HepG2 (cell line): ENCODE data around the gene GMPR. TPM values are rescaled to one million over a fixed set of nuclear protein-coding genes. Genes with fewer than 3 reads are reported as not detected.

Experiments
- ATAC-seq: fragments of 200-7000 bp; cut with Tn5 transposase; 3 replicates; pipeline ENCODE4 v1.9.1; 2020; ENCODE audit warnings: mild to moderate bottlenecking, moderate library complexity
- BruUV-seq: library from RNA; stranded (reverse); fragments of 400-500 nt; replicated peaks from 2 replicates; lab custom pipeline; 2021; lab: Mats Ljungman, UMichigan
- CTCF ChIA-PET: fragments of 300-600 bp; formaldehyde crosslinking; extraction: SDS; loops from one replicate; lab custom pipeline; 2021; ENCODE audit warnings: low total read pairs, inconsistent platforms, low intra/inter-chr PET ratio; lab: Yijun Ruan, JAX
- POLR2A ChIA-PET: fragments of 350-600 bp; sonication (Branson Sonifier 250); formaldehyde crosslinking; loops from one replicate; lab custom pipeline; 2020; ENCODE audit warnings: antibody characterized with exemption, inconsistent platforms; lab: Yijun Ruan, JAX
- DNase-seq: peaks from one replicate; pipeline ENCODE4 v3.0.0-alpha.2; 2015; ENCODE audit warnings: low spot score
- FAIRE-seq: peaks from 3 replicates; lab custom pipeline; 2011; peaks lifted over from hg19 to GRCh38; lab: Jason Lieb, UNC
- H2AFZ ChIP-seq: one replicate; pipeline ENCODE4 v1.6.1; 2011; ENCODE audit warnings: low read length, inconsistent platforms
- H3K27ac ChIP-seq: fragments of 300-600 bp; 3 replicates; pipeline ENCODE4 v1.8.0; 2011; ENCODE audit warnings: mixed run types, mild to moderate bottlenecking, mixed read lengths, low read length, inconsistent platforms; ENCODE audit not compliant: insufficient read depth; ENCODE audit errors: extremely low read length
- H3K27me3 ChIP-seq, 2 experiments: fragments of 200-600 bp in 1 of 2; 2 replicates in 1 of 2; 3 replicates in 1 of 2; pipeline versions ENCODE4 v1.6.0 to v1.8.0; 2011; ENCODE audit warnings: low read length in 2 of 2, mild to moderate bottlenecking in 2 of 2, moderate library complexity in 2 of 2, inconsistent platforms in 1 of 2; ENCODE audit not compliant: insufficient read depth in 2 of 2, control insufficient read depth in 1 of 2
- H3K36me3 ChIP-seq, 2 experiments: fragments of 200-600 bp in 1 of 2; replicated peaks in 1 of 2; 2 replicates in 1 of 2; 3 replicates in 1 of 2; pipeline versions ENCODE4 v1.5.1 to v1.8.0; 2011; ENCODE audit warnings: low read length in 2 of 2, inconsistent platforms in 1 of 2; ENCODE audit not compliant: insufficient read depth in 2 of 2, control insufficient read depth in 1 of 2
- H3K4me1 ChIP-seq: 2 replicates; pipeline ENCODE4 v1.5.1; 2012; ENCODE audit warnings: low read length, inconsistent platforms; ENCODE audit not compliant: insufficient read depth
- H3K4me2 ChIP-seq: 2 replicates; pipeline ENCODE4 v1.6.0; 2011; ENCODE audit warnings: low read depth, low read length, inconsistent platforms
- H3K4me3 ChIP-seq, 3 experiments: fragments of 200-600 bp in 1 of 3; sonication (generic), shearing (Covaris generic) in 1 of 3; replicated peaks in 1 of 3; 2 replicates each; pipeline ENCODE4 v1.5.1; 2011 to 2016; ENCODE audit warnings: low read length in 3 of 3, inconsistent platforms in 2 of 3, low read depth in 2 of 3, mild to moderate bottlenecking in 2 of 3, control low read depth in 1 of 3, mixed read lengths in 1 of 3; ENCODE audit not compliant: insufficient read depth in 1 of 3
- H3K79me2 ChIP-seq: one replicate; pipeline ENCODE4 v1.6.1; 2011; ENCODE audit warnings: low read length, inconsistent platforms; ENCODE audit not compliant: insufficient read depth
- H3K9ac ChIP-seq: 2 replicates; pipeline ENCODE4 v1.6.0; 2011; ENCODE audit warnings: mild to moderate bottlenecking, low read depth, low read length, inconsistent platforms; ENCODE audit not compliant: insufficient read depth
- H3K9me3 ChIP-seq: 2 replicates; pipeline ENCODE4 v1.5.1; 2012; ENCODE audit warnings: mild to moderate bottlenecking, low read length
- H4K20me1 ChIP-seq: 2 replicates; pipeline ENCODE4 v1.6.0; 2011; ENCODE audit warnings: inconsistent platforms, mild to moderate bottlenecking, low read length, moderate library complexity; ENCODE audit not compliant: insufficient read depth
- GATAD1 ChIP-seq: IDR thresholded peaks from 2 replicates; pipeline ENCODE4 v1.6.1; 2016; ENCODE audit warnings: missing genetic modification reagents, missing compliant biosample characterization
- HMG20A ChIP-seq: IDR thresholded peaks from 2 replicates; pipeline ENCODE4 v1.6.1; 2016; ENCODE audit warnings: borderline replicate concordance
- KDM4B ChIP-seq: sonication (generic); formaldehyde crosslinking; IDR thresholded peaks from 2 replicates; pipeline ENCODE4 v1.4.0; 2020; ENCODE audit warnings: missing genetic modification reagents
- KMT2B ChIP-seq: IDR thresholded peaks from 2 replicates; pipeline ENCODE4 v1.6.1; 2016; ENCODE audit warnings: missing genetic modification reagents, missing compliant biosample characterization
- NFIB ChIP-seq: sonication (generic); formaldehyde crosslinking; IDR thresholded peaks from 2 replicates; pipeline ENCODE4 v1.9.0; 2021; ENCODE audit warnings: missing genetic modification reagents, mild to moderate bottlenecking, borderline replicate concordance
- RELA ChIP-seq: sonication (generic); formaldehyde crosslinking; IDR thresholded peaks from 2 replicates; pipeline ENCODE4 v1.4.0; 2020; ENCODE audit warnings: missing genetic modification reagents
- SMARCC2 ChIP-seq: fragments of 450-650 bp; IDR thresholded peaks from 2 replicates; pipeline ENCODE4 v1.6.1; 2017; ENCODE audit warnings: antibody characterized with exemption, mild to moderate bottlenecking
- ZEB1 ChIP-seq: IDR thresholded peaks from 2 replicates; pipeline ENCODE4 v1.6.1; 2012; ENCODE audit warnings: mild to moderate bottlenecking, low read depth, inconsistent platforms; ENCODE audit not compliant: insufficient replicate concordance
- ZFP1 ChIP-seq: IDR thresholded peaks from 2 replicates; pipeline ENCODE4 v1.6.1; 2016
- ZFP36 ChIP-seq: fragments of 150-350 bp; IDR thresholded peaks from 2 replicates; pipeline ENCODE4 v1.6.1; 2018; ENCODE audit warnings: borderline replicate concordance, low read length, low read depth; ENCODE audit not compliant: partially characterized antibody
- ZNF274 ChIP-seq: sonication (generic); formaldehyde crosslinking; IDR thresholded peaks from 2 replicates; pipeline ENCODE4 v1.5.1; 2020; ENCODE audit warnings: mild to moderate bottlenecking, missing genetic modification reagents
- ZNF34 ChIP-seq: sonication (generic); formaldehyde crosslinking; IDR thresholded peaks from 2 replicates; pipeline ENCODE4 v1.4.0; 2020; ENCODE audit warnings: mild to moderate bottlenecking, missing genetic modification reagents, borderline replicate concordance
- ZNF432 ChIP-seq: sonication (generic); formaldehyde crosslinking; IDR thresholded peaks from 2 replicates; pipeline ENCODE4 v1.5.0; 2020; ENCODE audit warnings: missing genetic modification reagents, mild to moderate bottlenecking, borderline replicate concordance
- ZNF501 ChIP-seq: sonication (generic); formaldehyde crosslinking; IDR thresholded peaks from 2 replicates; pipeline ENCODE4 v1.5.1; 2020; ENCODE audit warnings: mild to moderate bottlenecking, moderate library complexity, missing genetic modification reagents
- ZNF670 ChIP-seq: sonication (generic); formaldehyde crosslinking; IDR thresholded peaks from 2 replicates; pipeline ENCODE4 v1.8.0; 2022; ENCODE audit warnings: mild to moderate bottlenecking, missing genetic modification reagents, borderline replicate concordance
- ZNF782 ChIP-seq: sonication (generic); formaldehyde crosslinking; IDR thresholded peaks from 2 replicates; pipeline ENCODE4 v1.4.0; 2020; ENCODE audit warnings: missing genetic modification reagents, mild to moderate bottlenecking, borderline replicate concordance
- WGBS: methylation state at CpG from one replicate; pipeline ENCODE4 v1.1.6; 2017; ENCODE audit warnings: low lambda C conversion rate; 5-methylcytosine and 5-hydroxymethylcytosine counted together
- in situ Hi-C: cut with HindIII; loops from 2 replicates; pipeline ENCODE4 v1.10.0; 2017; ENCODE audit warnings: low pct_unique_long_range_greater_than_20kb; ENCODE audit not compliant: extremely low pct_ligation_motif_present
- intact Hi-C: fragments of 100-400 bp; cut with micrococcal nuclease; formaldehyde crosslinking; loops from one replicate; pipeline ENCODE4 v1.10.0; 2022; ENCODE audit not compliant: unreplicated experiment
- polyA plus RNA-seq, 8 experiments: library from polyadenylated mRNA; depleted of rRNA in 3 of 8; stranded (reverse) in 7 of 8; unstranded in 1 of 8; fragments of >200 nt; fragmentation: Illumina TruSeq in 4 of 8; extraction: Trizol in 4 of 8; gene quantifications; 2 replicates each; pipeline versions ENCODE4 v1.2.1 to v1.2.3, GENCODE V29; 2011 to 2016; ENCODE audit warnings: low read depth in 4 of 8, missing spikeins in 1 of 8, mixed read lengths in 1 of 8; ENCODE audit not compliant: insufficient read depth in 1 of 8
- total RNA-seq, 5 experiments: library from RNA; depleted of rRNA; stranded (reverse); fragments of >200 nt; fragmentation: Illumina TruSeq; extraction: Trizol; gene quantifications; 2 replicates each; pipeline ENCODE4 v1.2.3, GENCODE V29; 2016; ENCODE audit warnings: low read depth in 1 of 5
- TF ChIP-seq, protein P1 (sequence below): sonication (generic); formaldehyde crosslinking; conservative IDR thresholded peaks from 2 replicates; pipeline ENCODE4 v1.5.0; 2020; ENCODE audit warnings: missing genetic modification reagents
- TF ChIP-seq, protein P2 (sequence below): sonication (generic); formaldehyde crosslinking; IDR thresholded peaks from 2 replicates; pipeline ENCODE4 v1.4.0; 2020; ENCODE audit warnings: mild to moderate bottlenecking, missing genetic modification reagents
- TF ChIP-seq, protein P3 (sequence below): sonication (generic); formaldehyde crosslinking; IDR thresholded peaks from 2 replicates; pipeline ENCODE4 v1.8.0; 2022; ENCODE audit warnings: mild to moderate bottlenecking, missing genetic modification reagents

GMPR gene
- total and polyA plus RNA-seq, 2 of the 13 experiments (the other 11 are each of a cell fraction or from before 2014, with no cell fraction given) = not detected

DNA sequence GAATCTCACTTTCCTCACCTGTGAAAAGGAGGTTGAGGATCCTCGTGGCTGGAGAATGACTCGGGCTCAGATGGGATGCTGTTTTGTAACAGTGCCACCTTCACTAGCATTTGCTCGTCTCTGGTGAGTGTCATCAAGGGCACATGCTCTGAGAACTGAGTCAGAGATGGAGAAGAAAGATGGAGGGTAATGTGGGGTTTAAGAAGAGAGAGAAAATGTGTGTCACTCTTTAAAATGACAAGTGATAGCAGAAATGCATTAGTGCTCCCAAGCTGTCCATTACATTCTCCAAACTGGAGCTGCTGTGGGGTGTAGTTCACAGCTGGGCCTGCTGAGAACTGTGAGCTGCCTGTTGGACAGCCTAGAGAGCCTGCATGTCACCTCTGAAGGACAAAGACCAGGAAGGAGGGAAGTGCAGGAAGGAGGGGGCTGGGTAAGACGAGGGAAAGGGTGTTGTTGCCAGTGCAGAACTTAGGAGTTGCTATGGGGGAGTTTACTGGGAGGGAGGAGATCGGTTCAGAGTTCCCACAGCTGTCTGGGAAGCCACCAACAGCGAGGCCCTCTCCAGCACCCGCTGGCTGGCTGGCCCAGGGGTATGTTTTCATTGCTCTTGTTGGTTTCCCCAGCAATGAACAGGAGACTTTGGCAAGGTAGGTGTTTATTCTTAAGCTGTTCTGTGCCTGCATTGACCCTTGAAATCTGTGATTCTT, 19.8 kb downstream of the GMPR start:
- 2% methylated on average over 5 of the region's 7 CpGs for WGBS
- no peaks in the 10 kb centered on the region for H3K36me3 ChIP-seq
- no TSS peak for BruUV-seq
- ChIA-PET POLR2A (no interaction called here), CTCF (no interaction called here)
- no peak for TF ChIP-seq ZNF782
- no peak for TF ChIP-seq ZNF670 (CRISPR knock-in tag)
- no peak for TF ChIP-seq ZFP1 (CRISPR knock-in tag)
- TF ChIP-seq NFIB = no peak
- TF ChIP-seq ZNF432 (CRISPR knock-in tag) = no peak
- TF ChIP-seq, protein P1, sequence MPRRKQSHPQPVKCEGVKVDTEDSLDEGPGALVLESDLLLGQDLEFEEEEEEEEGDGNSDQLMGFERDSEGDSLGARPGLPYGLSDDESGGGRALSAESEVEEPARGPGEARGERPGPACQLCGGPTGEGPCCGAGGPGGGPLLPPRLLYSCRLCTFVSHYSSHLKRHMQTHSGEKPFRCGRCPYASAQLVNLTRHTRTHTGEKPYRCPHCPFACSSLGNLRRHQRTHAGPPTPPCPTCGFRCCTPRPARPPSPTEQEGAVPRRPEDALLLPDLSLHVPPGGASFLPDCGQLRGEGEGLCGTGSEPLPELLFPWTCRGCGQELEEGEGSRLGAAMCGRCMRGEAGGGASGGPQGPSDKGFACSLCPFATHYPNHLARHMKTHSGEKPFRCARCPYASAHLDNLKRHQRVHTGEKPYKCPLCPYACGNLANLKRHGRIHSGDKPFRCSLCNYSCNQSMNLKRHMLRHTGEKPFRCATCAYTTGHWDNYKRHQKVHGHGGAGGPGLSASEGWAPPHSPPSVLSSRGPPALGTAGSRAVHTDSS (CRISPR knock-in tag) = no peak
- TF ChIP-seq, protein P2, sequence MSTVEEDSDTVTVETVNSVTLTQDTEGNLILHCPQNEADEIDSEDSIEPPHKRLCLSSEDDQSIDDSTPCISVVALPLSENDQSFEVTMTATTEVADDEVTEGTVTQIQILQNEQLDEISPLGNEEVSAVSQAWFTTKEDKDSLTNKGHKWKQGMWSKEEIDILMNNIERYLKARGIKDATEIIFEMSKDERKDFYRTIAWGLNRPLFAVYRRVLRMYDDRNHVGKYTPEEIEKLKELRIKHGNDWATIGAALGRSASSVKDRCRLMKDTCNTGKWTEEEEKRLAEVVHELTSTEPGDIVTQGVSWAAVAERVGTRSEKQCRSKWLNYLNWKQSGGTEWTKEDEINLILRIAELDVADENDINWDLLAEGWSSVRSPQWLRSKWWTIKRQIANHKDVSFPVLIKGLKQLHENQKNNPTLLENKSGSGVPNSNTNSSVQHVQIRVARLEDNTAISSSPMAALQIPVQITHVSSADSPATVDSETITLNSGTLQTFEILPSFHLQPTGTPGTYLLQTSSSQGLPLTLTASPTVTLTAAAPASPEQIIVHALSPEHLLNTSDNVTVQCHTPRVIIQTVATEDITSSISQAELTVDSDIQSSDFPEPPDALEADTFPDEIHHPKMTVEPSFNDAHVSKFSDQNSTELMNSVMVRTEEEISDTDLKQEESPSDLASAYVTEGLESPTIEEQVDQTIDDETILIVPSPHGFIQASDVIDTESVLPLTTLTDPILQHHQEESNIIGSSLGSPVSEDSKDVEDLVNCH = no peak
- no peak for TF ChIP-seq ZFP36
- TF ChIP-seq KDM4B (CRISPR knock-in tag) = no peak
- TF ChIP-seq HMG20A (CRISPR knock-in tag) = no peak
- TF ChIP-seq ZNF501 (CRISPR knock-in tag) = no peak
- TF ChIP-seq GATAD1 = no peak
- TF ChIP-seq, protein P3, sequence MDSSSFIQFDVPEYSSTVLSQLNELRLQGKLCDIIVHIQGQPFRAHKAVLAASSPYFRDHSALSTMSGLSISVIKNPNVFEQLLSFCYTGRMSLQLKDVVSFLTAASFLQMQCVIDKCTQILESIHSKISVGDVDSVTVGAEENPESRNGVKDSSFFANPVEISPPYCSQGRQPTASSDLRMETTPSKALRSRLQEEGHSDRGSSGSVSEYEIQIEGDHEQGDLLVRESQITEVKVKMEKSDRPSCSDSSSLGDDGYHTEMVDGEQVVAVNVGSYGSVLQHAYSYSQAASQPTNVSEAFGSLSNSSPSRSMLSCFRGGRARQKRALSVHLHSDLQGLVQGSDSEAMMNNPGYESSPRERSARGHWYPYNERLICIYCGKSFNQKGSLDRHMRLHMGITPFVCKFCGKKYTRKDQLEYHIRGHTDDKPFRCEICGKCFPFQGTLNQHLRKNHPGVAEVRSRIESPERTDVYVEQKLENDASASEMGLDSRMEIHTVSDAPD (CRISPR knock-in tag) = no peak
- TF ChIP-seq RELA = no peak
- TF ChIP-seq ZNF34 (CRISPR knock-in tag) = no peak
- no peak for TF ChIP-seq SMARCC2
- TF ChIP-seq KMT2B = no peak
- no peak for TF ChIP-seq ZNF274
- TF ChIP-seq ZEB1 = no peak
- H3K27ac ChIP-seq = no peak overlapping the region
- intact Hi-C loops (no loop called here), in situ Hi-C loops (no loop called here)
- FAIRE-seq (no peak), ATAC-seq (peak; percentile 68), DNase-seq (no peak)
- H4K20me1 ChIP-seq = no peaks in the 10 kb centered on the region
- peaks cover 0 to 12% of the 10 kb centered on the region in 2 experiments; a peak in 3 of 5 replicates for H3K27me3 ChIP-seq
- no peak overlapping the region for H3K4me2 ChIP-seq
- no peaks in the 10 kb centered on the region for H3K79me2 ChIP-seq
- H2AFZ ChIP-seq = no peak overlapping the region
- H3K9me3 ChIP-seq = no peaks in the 10 kb centered on the region
- H3K4me1 ChIP-seq = no peaks in the 10 kb centered on the region
- no peak overlapping the region for H3K9ac ChIP-seq
- H3K4me3 ChIP-seq = no peak overlapping the region
